Measurements from ENCODE around the gene CEP55. TPM values are rescaled to one million over a fixed set of nuclear protein-coding genes. Genes with fewer than 3 reads are reported as not detected.

The CEP55 gene
- total and polyA plus RNA-seq, 10 of the 15 experiments (the other 5 are each of a cell fraction or from before 2014, with no cell fraction given) = 14.6 to 83.6 (median 52.0) TPM

- TF ChIP-seq BCL11A (IDR thresholded peaks at IDR 0.05; ENCODE audit: low read depth, low read length) (no peak), TCF7 (IDR thresholded peaks at IDR 0.05; ENCODE audit: borderline replicate concordance) (no peak), ZNF384 (IDR thresholded peaks at IDR 0.05; ENCODE audit: borderline replicate concordance, low read depth, low read length) (no peak), SREBF1 (IDR thresholded peaks at IDR 0.05; ENCODE audit: low read length) (no peak), STAT1 (conservative IDR thresholded peaks at IDR 0.05) (no peak), ZNF207 (IDR thresholded peaks at IDR 0.05; ENCODE audit: borderline replicate concordance) (no peak), CUX1 (IDR thresholded peaks at IDR 0.05; ENCODE audit: insufficient replicate concordance, low read depth, low read length) (no peak), GATAD2B (conservative IDR thresholded peaks at IDR 0.05; ENCODE audit: low read depth) (peak; percentile 90), JUND (IDR thresholded peaks at IDR 0.05; ENCODE audit: low read depth, low read length) (0 out of 2 replicates have a peak, but pooled peaks have one; percentile 19), SKIL (IDR thresholded peaks at IDR 0.05; ENCODE audit: low read depth, poor library complexity, severe bottlenecking) (no peak), ZSCAN29 (IDR thresholded peaks at IDR 0.05) (no peak), E4F1 (IDR thresholded peaks at IDR 0.05; ENCODE audit: borderline replicate concordance, partially characterized antibody) (no peak), EED (IDR thresholded peaks at IDR 0.05; ENCODE audit: low read depth) (no peak)
- TF ChIP-seq, protein P1, sequence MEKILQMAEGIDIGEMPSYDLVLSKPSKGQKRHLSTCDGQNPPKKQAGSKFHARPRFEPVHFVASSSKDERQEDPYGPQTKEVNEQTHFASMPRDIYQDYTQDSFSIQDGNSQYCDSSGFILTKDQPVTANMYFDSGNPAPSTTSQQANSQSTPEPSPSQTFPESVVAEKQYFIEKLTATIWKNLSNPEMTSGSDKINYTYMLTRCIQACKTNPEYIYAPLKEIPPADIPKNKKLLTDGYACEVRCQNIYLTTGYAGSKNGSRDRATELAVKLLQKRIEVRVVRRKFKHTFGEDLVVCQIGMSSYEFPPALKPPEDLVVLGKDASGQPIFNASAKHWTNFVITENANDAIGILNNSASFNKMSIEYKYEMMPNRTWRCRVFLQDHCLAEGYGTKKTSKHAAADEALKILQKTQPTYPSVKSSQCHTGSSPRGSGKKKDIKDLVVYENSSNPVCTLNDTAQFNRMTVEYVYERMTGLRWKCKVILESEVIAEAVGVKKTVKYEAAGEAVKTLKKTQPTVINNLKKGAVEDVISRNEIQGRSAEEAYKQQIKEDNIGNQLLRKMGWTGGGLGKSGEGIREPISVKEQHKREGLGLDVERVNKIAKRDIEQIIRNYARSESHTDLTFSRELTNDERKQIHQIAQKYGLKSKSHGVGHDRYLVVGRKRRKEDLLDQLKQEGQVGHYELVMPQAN (conservative IDR thresholded peaks at IDR 0.05) = peak; percentile 100
Measured at GRCh38 chr10:93496322-93497041, at the start of gene CEP55 (continued).

All from GM12878 (cell line).